ENCODE results near the gene TP53AIP1.

The TP53AIP1 gene

GRCh38 chr11:128893578-128894285 lies 48.9 kb downstream of the TP53AIP1 start:
- TF ChIP-seq CTCF (IDR thresholded peaks at IDR 0.05; ENCODE audit: insufficient read depth, low read depth, low read length, missing control alignments), result no peak
- H3K4me3 ChIP-seq (ENCODE audit: low read length), result no peak overlapping the region
- no peak for DNase-seq (ENCODE audit: low read depth)

GRCh38 chr11:128892866-128893565 lies 49.7 kb downstream of the TP53AIP1 start:
- DNase-seq (ENCODE audit: low read depth), result peak; percentile 60
- TF ChIP-seq CTCF (IDR thresholded peaks at IDR 0.05; ENCODE audit: insufficient read depth, low read depth, low read length, missing control alignments), result no peak
- H3K4me3 ChIP-seq (ENCODE audit: low read length), result no peak overlapping the region

GRCh38 chr11:128891913-128892398 lies 50.7 kb downstream of the TP53AIP1 start:
- TF ChIP-seq CTCF (IDR thresholded peaks at IDR 0.05; ENCODE audit: insufficient read depth, low read depth, low read length, missing control alignments), result no peak
- no peak for DNase-seq (ENCODE audit: low read depth)
- peak overlapping the region; percentile 53 for H3K4me3 ChIP-seq (ENCODE audit: low read length)

- no peak for TF ChIP-seq CTCF (IDR thresholded peaks at IDR 0.05; ENCODE audit: insufficient read depth, low read depth, low read length, missing control alignments)
- peak; percentile 40 for DNase-seq (ENCODE audit: low read depth)
- H3K4me3 ChIP-seq (ENCODE audit: low read length), result peak within 1 kb of the TSS; percentile 53
Observed at GRCh38 chr11:128890543-128891368, 51.9 kb downstream of the TP53AIP1 start, which contains the start of gene KCNJ5. Gene KCNJ5, plus strand, starts transcription at chr11:128891356. Its CDS starts 19,918 bp downstream, at chr11:128911274.

- TF ChIP-seq CTCF (IDR thresholded peaks at IDR 0.05; ENCODE audit: insufficient read depth, low read depth, low read length, missing control alignments), result no peak
- DNase-seq (ENCODE audit: low read depth), result no peak
- peak overlapping the region; percentile 53 for H3K4me3 ChIP-seq (ENCODE audit: low read length)
Observed at GRCh38 chr11:128890216-128890542, 52.5 kb downstream of the TP53AIP1 start.

- TF ChIP-seq CTCF (IDR thresholded peaks at IDR 0.05; ENCODE audit: insufficient read depth, low read depth, low read length, missing control alignments), result no peak
- no peak for DNase-seq (ENCODE audit: low read depth)
- H3K4me3 ChIP-seq (ENCODE audit: low read length), result no peak overlapping the region
Observed at GRCh38 chr11:128889657-128890213, 52.9 kb downstream of the TP53AIP1 start.
